Caco-2 (cell line): ENCODE data around the gene RTN4RL1. TPM values are rescaled to one million over a fixed set of nuclear protein-coding genes. Genes with fewer than 3 reads are reported as not detected.

Experiments used
- BruUV-seq: library from RNA; stranded (reverse); fragments of 400-500 nt; replicated peaks from 2 replicates; lab custom pipeline; 2021; lab: Mats Ljungman, UMichigan
- CTCF ChIA-PET: fragments of 300-600 bp; sonication (Branson Sonifier 250); formaldehyde crosslinking; loops from one replicate; lab custom pipeline; 2022; ENCODE audit warnings: antibody characterized with exemption; lab: Charles Lee
- POLR2A ChIA-PET: fragments of 300-600 bp; sonication (Branson Sonifier 250); formaldehyde crosslinking; loops from one replicate; lab custom pipeline; 2022; ENCODE audit warnings: antibody characterized with exemption; lab: Charles Lee
- DNase-seq, 2 experiments: peaks; one replicate each; pipeline versions ENCODE4 v3.0.0 to v3.0.0-alpha.2; 2020 to 2022
- H3K27me3 ChIP-seq: replicated peaks from 2 replicates; pipeline ENCODE4 v1.6.0; 2011; ENCODE audit warnings: low read length; ENCODE audit not compliant: control insufficient read depth, insufficient read depth
- H3K36me3 ChIP-seq: 2 replicates; pipeline ENCODE4 v1.5.1; 2011; ENCODE audit warnings: low read length; ENCODE audit not compliant: control insufficient read depth, insufficient read depth
- H3K4me1 ChIP-seq: fragments of 250-450 bp; sonication (Bioruptor Pico); 2 replicates; pipeline ENCODE4 v1.5.1; 2020; ENCODE audit warnings: mild to moderate bottlenecking
- H3K4me3 ChIP-seq: 2 replicates; pipeline ENCODE4 v1.5.1; 2011; ENCODE audit warnings: low read depth, mild to moderate bottlenecking, control low read depth, low read length
- H3K9me3 ChIP-seq: fragments of 250-450 bp; sonication (Bioruptor Pico); 2 replicates; pipeline ENCODE4 v1.5.1; 2020; ENCODE audit warnings: mild to moderate bottlenecking, moderate library complexity
- H3K27ac Mint-ChIP-seq: one replicate; pipeline ENCODE4 v1.8.0; 2022; ENCODE audit warnings: mixed read lengths; ENCODE audit not compliant: unreplicated experiment
- H3K27me3 Mint-ChIP-seq: one replicate; pipeline ENCODE4 v1.8.0; 2022; ENCODE audit warnings: mixed read lengths; ENCODE audit not compliant: insufficient read depth, unreplicated experiment
- H3K36me3 Mint-ChIP-seq: one replicate; pipeline ENCODE4 v1.8.0; 2022; ENCODE audit warnings: mild to moderate bottlenecking, mixed read lengths; ENCODE audit not compliant: insufficient read depth, unreplicated experiment
- H3K4me1 Mint-ChIP-seq: one replicate; pipeline ENCODE4 v1.8.0; 2022; ENCODE audit warnings: low read depth, mixed read lengths; ENCODE audit not compliant: unreplicated experiment
- H3K4me3 Mint-ChIP-seq: one replicate; pipeline ENCODE4 v1.8.0; 2022; ENCODE audit warnings: mild to moderate bottlenecking, moderate library complexity, mixed read lengths; ENCODE audit not compliant: unreplicated experiment
- H3K9me3 Mint-ChIP-seq: one replicate; pipeline ENCODE4 v1.8.0; 2022; ENCODE audit warnings: mixed read lengths; ENCODE audit not compliant: unreplicated experiment
- intact Hi-C: fragments of 100-400 bp; cut with micrococcal nuclease; formaldehyde crosslinking; loops from one replicate; pipeline ENCODE4 v1.10.0; 2022; ENCODE audit not compliant: unreplicated experiment
- total RNA-seq: library from RNA; stranded (reverse); gene quantifications from 2 replicates; pipeline ENCODE4 v1.2.3, GENCODE V29; 2022
- TF ChIP-seq, protein P1 (sequence below), 2 experiments: fragments of 200-600 bp in 1 of 2; IDR thresholded peaks; 1 replicate in 1 of 2; 2 replicates in 1 of 2; pipeline versions ENCODE4 v1.5.1 to v1.8.0; 2011 to 2022; ENCODE audit warnings: antibody characterized with exemption in 1 of 2, control low read depth in 1 of 2, inconsistent platforms in 1 of 2, low read depth in 1 of 2, low read length in 1 of 2, mild to moderate bottlenecking in 1 of 2, moderate library complexity in 1 of 2; ENCODE audit not compliant: insufficient read depth in 1 of 2, severe bottlenecking in 1 of 2, unreplicated experiment in 1 of 2

RTN4RL1 gene
- total RNA-seq, 1 experiment from 2014 or later, result 0.54 TPM

- Mint-ChIP-seq H3K4me1 (peaks cover 9% of the 10 kb centered on the region), H3K9me3 (no peaks in the 10 kb centered on the region), H3K27me3 (no peaks in the 10 kb centered on the region), H3K36me3 (peaks cover 41% of the 10 kb centered on the region), H3K27ac (peak overlapping the region; percentile 92), H3K4me3 (peak overlapping the region; percentile 95)
- no TSS peak for BruUV-seq
- Histone ChIP-seq H3K27me3 (no peaks in the 10 kb centered on the region), H3K9me3 (no peaks in the 10 kb centered on the region), H3K4me1 (peaks cover 18% of the 10 kb centered on the region), H3K4me3 (peak overlapping the region; percentile 82), H3K36me3 (peaks cover 3% of the 10 kb centered on the region; the same call in 1 of the 2 replicates)
- TF ChIP-seq, protein P1, sequence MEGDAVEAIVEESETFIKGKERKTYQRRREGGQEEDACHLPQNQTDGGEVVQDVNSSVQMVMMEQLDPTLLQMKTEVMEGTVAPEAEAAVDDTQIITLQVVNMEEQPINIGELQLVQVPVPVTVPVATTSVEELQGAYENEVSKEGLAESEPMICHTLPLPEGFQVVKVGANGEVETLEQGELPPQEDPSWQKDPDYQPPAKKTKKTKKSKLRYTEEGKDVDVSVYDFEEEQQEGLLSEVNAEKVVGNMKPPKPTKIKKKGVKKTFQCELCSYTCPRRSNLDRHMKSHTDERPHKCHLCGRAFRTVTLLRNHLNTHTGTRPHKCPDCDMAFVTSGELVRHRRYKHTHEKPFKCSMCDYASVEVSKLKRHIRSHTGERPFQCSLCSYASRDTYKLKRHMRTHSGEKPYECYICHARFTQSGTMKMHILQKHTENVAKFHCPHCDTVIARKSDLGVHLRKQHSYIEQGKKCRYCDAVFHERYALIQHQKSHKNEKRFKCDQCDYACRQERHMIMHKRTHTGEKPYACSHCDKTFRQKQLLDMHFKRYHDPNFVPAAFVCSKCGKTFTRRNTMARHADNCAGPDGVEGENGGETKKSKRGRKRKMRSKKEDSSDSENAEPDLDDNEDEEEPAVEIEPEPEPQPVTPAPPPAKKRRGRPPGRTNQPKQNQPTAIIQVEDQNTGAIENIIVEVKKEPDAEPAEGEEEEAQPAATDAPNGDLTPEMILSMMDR (IDR thresholded peaks at IDR 0.05; ENCODE audit: insufficient read depth in 1 of 2, low read depth in 1 of 2, low read length in 1 of 2, severe bottlenecking in 1 of 2, unreplicated experiment in 1 of 2), result peak in 1 of 2 experiments; percentile 55
- intact Hi-C loops, result no loop called here
- ChIA-PET POLR2A (no interaction called here), CTCF (interaction anchor here (1.4 kb wide), 1 partner anchor 134 kb away, joined by 5 read pairs; no protein-coding TSS in a partner anchor)
- DNase-seq, result peak in 1 of 2 experiments; percentile 59
These were observed 17.3 kb upstream of the RTN4RL1 start for GRCh38 chr17:2042390-2042847.

- Mint-ChIP-seq H3K9me3 (no peaks in the 10 kb centered on the region), H3K27me3 (no peaks in the 10 kb centered on the region), H3K27ac (peak within 1 kb of the TSS; percentile 92), H3K36me3 (peaks cover 41% of the 10 kb centered on the region), H3K4me1 (peaks cover 9% of the 10 kb centered on the region), H3K4me3 (peak within 1 kb of the TSS; percentile 95)
- ChIA-PET POLR2A (no interaction called here), CTCF (interaction anchor here (1.4 to 1.5 kb wide), 2 partner anchors 133 kb away, joined by 5 to 8 read pairs; no protein-coding TSS in a partner anchor)
- intact Hi-C loops, result no loop called here
- DNase-seq, result peak; percentile 97 to 99
- Histone ChIP-seq H3K4me1 (peaks cover 18% of the 10 kb centered on the region), H3K9me3 (no peaks in the 10 kb centered on the region), H3K36me3 (peaks cover 3% of the 10 kb centered on the region; the same call in 1 of the 2 replicates), H3K4me3 (peak within 1 kb of the TSS; percentile 82), H3K27me3 (no peaks in the 10 kb centered on the region)
- TF ChIP-seq, protein P1 (IDR thresholded peaks at IDR 0.05; ENCODE audit: insufficient read depth in 1 of 2, low read depth in 1 of 2, low read length in 1 of 2, severe bottlenecking in 1 of 2, unreplicated experiment in 1 of 2), result peak; percentile 63 to 75
- no TSS peak for BruUV-seq
These were observed 16.6 kb upstream of the RTN4RL1 start, which contains the start of gene OVCA2 for GRCh38 chr17:2041561-2042389. TSS of gene OVCA2 (plus strand) at chr17:2042022. CDS start at chr17:2042048, 26 bp downstream.

DNA sequence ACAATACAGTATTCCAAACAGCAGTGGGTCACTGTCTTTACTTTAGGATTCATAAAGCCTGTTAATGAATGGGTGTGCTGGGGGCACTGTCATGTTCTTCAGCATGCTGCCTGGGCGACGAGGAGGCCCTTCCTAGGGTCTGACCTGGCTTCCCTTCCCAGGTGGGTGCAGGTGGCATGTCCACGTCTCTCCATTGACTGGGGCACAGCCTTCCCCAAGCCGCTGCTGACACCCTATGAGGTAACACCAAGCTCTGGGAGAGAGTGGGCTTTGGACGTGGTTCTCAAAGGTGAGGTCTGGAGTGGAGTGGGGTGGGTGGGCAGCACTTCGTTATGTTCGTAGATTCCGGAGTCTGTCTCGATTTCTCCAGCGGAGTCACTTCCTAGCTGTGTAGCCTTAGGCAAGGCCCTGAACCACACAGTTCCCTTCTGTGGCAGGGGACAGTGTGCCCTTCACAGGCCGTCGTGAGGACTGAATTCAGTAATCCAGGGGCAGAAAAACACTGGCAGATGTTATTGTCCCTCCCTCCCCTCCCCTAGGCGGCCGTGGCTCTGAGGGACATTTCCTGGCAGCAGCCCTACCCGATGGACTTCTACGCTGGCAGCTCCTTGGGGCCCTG, 15.9 kb upstream of the RTN4RL1 start:
- H3K27ac Mint-ChIP-seq, result peak overlapping the region; percentile 92

More for the DNA sequence above, 15.9 kb upstream of the RTN4RL1 start:
- Mint-ChIP-seq H3K36me3 (peaks cover 41% of the 10 kb centered on the region), H3K4me1 (peaks cover 9% of the 10 kb centered on the region), H3K4me3 (peak overlapping the region; percentile 95), H3K9me3 (no peaks in the 10 kb centered on the region), H3K27me3 (no peaks in the 10 kb centered on the region)
- H3K9me3 ChIP-seq, result no peaks in the 10 kb centered on the region
- TF ChIP-seq, protein P1 (IDR thresholded peaks at IDR 0.05; ENCODE audit: insufficient read depth in 1 of 2, low read depth in 1 of 2, low read length in 1 of 2, severe bottlenecking in 1 of 2, unreplicated experiment in 1 of 2), result no peak
- intact Hi-C loops, result no loop called here
- H3K36me3 ChIP-seq, result peaks cover 3% of the 10 kb centered on the region; the same call in 1 of the 2 replicates
- DNase-seq, result no peak
- peak overlapping the region; percentile 82 for H3K4me3 ChIP-seq
- no TSS peak for BruUV-seq
- H3K4me1 ChIP-seq, result peaks cover 18% of the 10 kb centered on the region
- POLR2A ChIA-PET, result no interaction called here
- no peaks in the 10 kb centered on the region for H3K27me3 ChIP-seq
- CTCF ChIA-PET, result interaction anchor here (1.5 kb wide), 1 partner anchor 132 kb away, joined by 8 read pairs; no protein-coding TSS in a partner anchor
